A549 (cell line): Measurements from ENCODE around the gene SLC19A1. TPM values are rescaled to one million over a fixed set of nuclear protein-coding genes. Genes with fewer than 3 reads are reported as not detected.

ENCODE experiments used
- ATAC-seq, 2 experiments: fragments of 200-7000 bp in 1 of 2; fragments of >200 bp in 1 of 2; cut with Nextera tagmentation in 1 of 2; cut with Tn5 transposase in 1 of 2; 3 replicates each; pipeline versions ENCODE4 v1.8.0 to v1.9.1; 2018 to 2020; ENCODE audit warnings: mild to moderate bottlenecking in 1 of 2, moderate library complexity in 1 of 2
- CTCF ChIA-PET: fragments of 300-600 bp; sonication (Branson Sonifier 250); formaldehyde crosslinking; extraction: SDS; loops from one replicate; lab custom pipeline; 2021; ENCODE audit warnings: antibody characterized with exemption, inconsistent platforms; lab: Yijun Ruan, JAX
- POLR2A ChIA-PET: fragments of 350-600 bp; formaldehyde crosslinking; extraction: SDS; loops from one replicate; lab custom pipeline; 2021; ENCODE audit warnings: antibody characterized with exemption, inconsistent platforms; lab: Yijun Ruan, JAX
- DNase-seq, 2 experiments: peaks; one replicate each; pipeline versions ENCODE4 v3.0.0 to v3.0.0-alpha.2; 2011 to 2016; ENCODE audit warnings: low read depth in 1 of 2, low spot score in 1 of 2
- FAIRE-seq: peaks from 2 replicates; lab custom pipeline; 2011; peaks lifted over from hg19 to GRCh38; lab: Jason Lieb, UNC
- H3K27ac ChIP-seq, 2 experiments: fragments of >200 bp; sonication (Bioruptor Twin); formaldehyde crosslinking; 3 replicates each; pipeline ENCODE4 v1.5.1; 2016 to 2017
- H3K4me1 ChIP-seq: fragments of >200 bp; sonication (Bioruptor Twin); formaldehyde crosslinking; 3 replicates; pipeline ENCODE4 v1.6.1; 2016
- H3K4me2 ChIP-seq: fragments of >200 bp; sonication (Bioruptor Twin); formaldehyde crosslinking; 3 replicates; pipeline ENCODE4 v1.6.1; 2016
- H3K4me3 ChIP-seq: fragments of >200 bp; sonication (Bioruptor Twin); formaldehyde crosslinking; 3 replicates; pipeline ENCODE4 v1.5.1; 2016
- H3K9me3 ChIP-seq: fragments of >200 bp; sonication (Bioruptor Twin); formaldehyde crosslinking; 3 replicates; pipeline ENCODE4 v1.6.1; 2016
- CBX8 ChIP-seq: fragments of 200-600 bp; sonication (generic); IDR thresholded peaks from 2 replicates; pipeline ENCODE4 v1.6.1; 2016
- CEBPB ChIP-seq, 2 experiments: fragments of >200 bp in 1 of 2; sonication (Bioruptor Twin) in 1 of 2; formaldehyde crosslinking in 1 of 2; IDR thresholded peaks; 2 replicates each; pipeline ENCODE4 v1.6.1; 2012 to 2016
- E2F6 ChIP-seq: IDR thresholded peaks from 2 replicates; pipeline ENCODE4 v1.6.1; 2012; ENCODE audit warnings: low read depth, borderline replicate concordance
- EHF ChIP-seq: fragments of 250-450 bp; sonication (Bioruptor Pico); IDR thresholded peaks from 2 replicates; pipeline ENCODE4 v1.5.0; 2020; ENCODE audit warnings: mild to moderate bottlenecking
- EHMT2 ChIP-seq: fragments of 200-600 bp; sonication (generic); IDR thresholded peaks from 2 replicates; pipeline ENCODE4 v1.6.1; 2016; ENCODE audit warnings: antibody characterized with exemption, low read depth, mild to moderate bottlenecking, moderate library complexity
- FOSB ChIP-seq: fragments of 250-450 bp; sonication (Bioruptor Pico); IDR thresholded peaks from 2 replicates; pipeline ENCODE4 v1.5.0; 2020; ENCODE audit warnings: mild to moderate bottlenecking, moderate library complexity
- FOSL2 ChIP-seq, 2 experiments: fragments of 450-650 bp in 1 of 2; fragments of >200 bp in 1 of 2; sonication (Bioruptor Twin) in 1 of 2; formaldehyde crosslinking; IDR thresholded peaks; 2 replicates each; pipeline versions ENCODE4 v1.5.0 to v1.6.1; 2016 to 2020; ENCODE audit warnings: mild to moderate bottlenecking in 1 of 2, moderate library complexity in 1 of 2
- GATA3 ChIP-seq: IDR thresholded peaks from 2 replicates; pipeline ENCODE4 v1.6.1; 2012; ENCODE audit warnings: borderline replicate concordance
- HEYL ChIP-seq: fragments of 250-450 bp; sonication (Bioruptor Pico); IDR thresholded peaks from 2 replicates; pipeline ENCODE4 v1.8.0; 2021; ENCODE audit warnings: mild to moderate bottlenecking, moderate library complexity
- HOXA7 ChIP-seq: fragments of 250-450 bp; sonication (Bioruptor Pico); IDR thresholded peaks from 2 replicates; pipeline ENCODE4 v1.5.0; 2020; ENCODE audit warnings: mild to moderate bottlenecking, moderate library complexity
- JUN ChIP-seq, 2 experiments: fragments of >200 bp; sonication (Bioruptor Twin); formaldehyde crosslinking; IDR thresholded peaks; 2 replicates in 1 of 2; 3 replicates in 1 of 2; pipeline ENCODE4 v1.6.1; 2016 to 2017
- JUNB ChIP-seq: fragments of >200 bp; sonication (Bioruptor Twin); formaldehyde crosslinking; IDR thresholded peaks from 2 replicates; pipeline ENCODE4 v1.6.1; 2016
- KDM5A ChIP-seq: fragments of 200-600 bp; sonication (generic); IDR thresholded peaks from 2 replicates; pipeline ENCODE4 v1.6.1; 2016; ENCODE audit warnings: antibody characterized with exemption, mild to moderate bottlenecking
- MAZ ChIP-seq: fragments of 150-350 bp; IDR thresholded peaks from 2 replicates; pipeline ENCODE4 v1.6.1; 2014; ENCODE audit warnings: antibody characterized with exemption, low read depth, low read length, borderline replicate concordance
- NFE2L2 ChIP-seq: fragments of 150-350 bp; conservative IDR thresholded peaks from 2 replicates; pipeline ENCODE4 v1.6.1; 2014; ENCODE audit warnings: low read length
- PHF8 ChIP-seq: fragments of 200-600 bp; sonication (generic); IDR thresholded peaks from 2 replicates; pipeline ENCODE4 v1.6.1; 2016; ENCODE audit warnings: low read depth, mild to moderate bottlenecking, antibody characterized with exemption, moderate library complexity, borderline replicate concordance
- POLR2AphosphoS2 ChIP-seq: conservative IDR thresholded peaks from 2 replicates; pipeline ENCODE4 v1.6.1; 2012; ENCODE audit warnings: low read length, improper control_type of control experiment, inconsistent platforms
- RAD21 ChIP-seq, 2 experiments: fragments of >200 bp in 1 of 2; sonication (Bioruptor Twin) in 1 of 2; formaldehyde crosslinking in 1 of 2; IDR thresholded peaks in 1 of 2; conservative IDR thresholded peaks in 1 of 2; 2 replicates in 1 of 2; 3 replicates in 1 of 2; pipeline ENCODE4 v1.6.1; 2012 to 2018; ENCODE audit warnings: inconsistent platforms in 1 of 2
- RCOR1 ChIP-seq: fragments of 150-350 bp; IDR thresholded peaks from 2 replicates; pipeline ENCODE4 v1.6.1; 2014; ENCODE audit warnings: antibody characterized with exemption, low read length, low read depth
- RNF2 ChIP-seq: fragments of 200-600 bp; sonication (generic); IDR thresholded peaks from 2 replicates; pipeline ENCODE4 v1.6.1; 2016; ENCODE audit warnings: low read depth, mild to moderate bottlenecking, antibody characterized with exemption, moderate library complexity, borderline replicate concordance
- SREBF2 ChIP-seq: fragments of 450-650 bp; IDR thresholded peaks from 2 replicates; pipeline ENCODE4 v1.6.1; 2014; ENCODE audit warnings: mild to moderate bottlenecking, moderate library complexity
- TP53 ChIP-seq: fragments of 250-450 bp; sonication (Bioruptor Pico); IDR thresholded peaks from 2 replicates; pipeline ENCODE4 v1.5.0; 2021; ENCODE audit warnings: mild to moderate bottlenecking, moderate library complexity
- ZC3H11A ChIP-seq: fragments of 450-650 bp; IDR thresholded peaks from 2 replicates; pipeline ENCODE4 v1.6.1; 2014; ENCODE audit warnings: antibody characterized with exemption, mild to moderate bottlenecking
- ZNF302 ChIP-seq: fragments of 250-450 bp; sonication (Bioruptor Pico); IDR thresholded peaks from 2 replicates; pipeline ENCODE4 v1.9.0; 2021; ENCODE audit warnings: inconsistent platforms, mild to moderate bottlenecking, moderate library complexity
- WGBS: methylation state at CpG from one replicate; pipeline ENCODE4 v1.1.6; 2017; ENCODE audit errors: missing lambda C conversion rate; 5-methylcytosine and 5-hydroxymethylcytosine counted together
- polyA plus RNA-seq, 4 experiments: library from polyadenylated mRNA; depleted of rRNA in 3 of 4; stranded (reverse); fragments of >200 nt; fragmentation: RNase III in 1 of 4; extraction: RNeasy Plus Mini Kit Qiagen cat#74134 plus additional on column Dnase treatment in 1 of 4; gene quantifications; 2 replicates in 3 of 4; 3 replicates in 1 of 4; pipeline ENCODE4 v1.2.3, GENCODE V29; 2011 to 2017
- TF ChIP-seq, protein P1 (sequence below): fragments of >200 bp; sonication (Bioruptor Twin); formaldehyde crosslinking; IDR thresholded peaks from 2 replicates; pipeline ENCODE4 v1.6.1; 2016
- TF ChIP-seq, protein P2 (sequence below): fragments of 200-600 bp; sonication (generic); IDR thresholded peaks from 2 replicates; pipeline ENCODE4 v1.6.1; 2016; ENCODE audit warnings: antibody characterized with exemption, mild to moderate bottlenecking, moderate library complexity
- TF ChIP-seq, protein P3 (sequence below): IDR thresholded peaks from 2 replicates; pipeline ENCODE4 v1.6.1; 2012

The SLC19A1 gene
- polyA plus RNA-seq, 2 of the 4 experiments (the other 2 are of a cell fraction): 9.8 to 14.0 TPM

- DNase-seq (no peak), ATAC-seq (no peak), FAIRE-seq (no peak)
- Histone ChIP-seq H3K4me1 (no peaks in the 10 kb centered on the region), H3K9me3 (peaks cover 37% of the 10 kb centered on the region), H3K4me2 (no peak overlapping the region), H3K4me3 (no peak overlapping the region), H3K27ac (no peak overlapping the region)
- TF ChIP-seq KDM5A: no peak
- TF ChIP-seq HEYL (CRISPR knock-in tag): no peak
- no peak for TF ChIP-seq SREBF2
- WGBS: 86% methylated on average over 4 of the region's 4 CpGs
- ChIA-PET POLR2A (no interaction called here), CTCF (no interaction called here)
These were observed 23.1 kb downstream of the SLC19A1 start for GRCh38 chr21:45519182-45519581.

GRCh38 chr21:45518742-45519141, 23.5 kb downstream of the SLC19A1 start:
- Histone ChIP-seq H3K9me3 (peaks cover 37% of the 10 kb centered on the region), H3K4me3 (no peak overlapping the region), H3K4me2 (no peak overlapping the region), H3K4me1 (no peaks in the 10 kb centered on the region), H3K27ac (no peak overlapping the region)
- no peak for ATAC-seq
- ChIA-PET POLR2A (no interaction called here), CTCF (no interaction called here)
- no peak for DNase-seq
- no peak for FAIRE-seq
- TF ChIP-seq ZNF302 (no peak), HOXA7 (CRISPR knock-in tag) (no peak), GATA3 (no peak), RAD21 (conservative IDR thresholded peaks at IDR 0.05 in 1 of 2, IDR thresholded peaks at IDR 0.05 in 1 of 2) (no peak), EHMT2 (no peak), ZC3H11A (no peak), RCOR1 (no peak)
- TF ChIP-seq, protein P1, sequence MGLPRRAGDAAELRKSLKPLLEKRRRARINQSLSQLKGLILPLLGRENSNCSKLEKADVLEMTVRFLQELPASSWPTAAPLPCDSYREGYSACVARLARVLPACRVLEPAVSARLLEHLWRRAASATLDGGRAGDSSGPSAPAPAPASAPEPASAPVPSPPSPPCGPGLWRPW: no peak
- TF ChIP-seq, all 56 proteins: peak for 0
- whole genome bisulfite sequencing: 71% methylated on average over 2 of the region's 2 CpGs

DNA sequence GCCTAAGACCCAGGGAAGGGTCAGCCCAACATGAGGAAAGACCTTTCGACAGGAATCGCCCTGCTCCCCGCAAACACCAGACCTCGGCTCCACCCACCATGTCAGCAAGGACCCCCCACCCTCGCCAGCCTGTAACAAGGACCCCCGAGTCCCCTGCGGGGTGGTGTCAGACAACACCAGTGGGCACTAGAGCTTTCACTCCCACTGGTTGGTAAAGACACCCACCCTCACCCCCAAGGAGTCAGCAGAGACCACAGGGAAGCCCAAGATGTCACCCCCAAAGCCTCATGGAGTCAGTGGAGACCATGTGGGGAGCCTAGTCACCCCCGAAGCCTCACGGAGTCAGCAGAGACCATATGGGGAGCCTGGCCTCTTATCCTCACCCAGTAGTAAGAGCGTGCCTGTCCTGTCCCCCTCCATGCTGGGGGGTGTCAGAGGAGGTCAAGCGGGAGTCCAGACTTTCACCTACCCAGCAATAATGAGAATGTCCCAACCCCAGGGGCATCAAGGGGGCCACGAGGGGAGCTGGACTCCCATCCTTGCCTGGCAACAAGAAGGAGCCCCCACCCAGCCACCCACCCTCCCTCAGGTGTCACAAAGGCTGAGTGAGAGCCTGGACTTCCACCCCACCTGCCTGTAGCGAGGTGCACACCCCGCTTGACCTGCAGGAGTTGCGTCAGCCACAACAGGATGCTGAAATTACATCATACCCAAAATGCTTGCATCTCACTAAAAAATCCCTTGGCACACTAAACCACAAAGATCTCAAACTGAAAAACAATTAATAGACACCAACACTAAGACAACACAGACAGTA, 24.8 kb downstream of the SLC19A1 start:
- ATAC-seq (no peak), DNase-seq (no peak), FAIRE-seq (no peak)
- TF ChIP-seq FOSL2 (IDR thresholded peaks at IDR 0.05): no peak
- no peak for TF ChIP-seq FOSL2 (CRISPR knock-in tag; IDR thresholded peaks at IDR 0.05)
- TF ChIP-seq, protein P2, sequence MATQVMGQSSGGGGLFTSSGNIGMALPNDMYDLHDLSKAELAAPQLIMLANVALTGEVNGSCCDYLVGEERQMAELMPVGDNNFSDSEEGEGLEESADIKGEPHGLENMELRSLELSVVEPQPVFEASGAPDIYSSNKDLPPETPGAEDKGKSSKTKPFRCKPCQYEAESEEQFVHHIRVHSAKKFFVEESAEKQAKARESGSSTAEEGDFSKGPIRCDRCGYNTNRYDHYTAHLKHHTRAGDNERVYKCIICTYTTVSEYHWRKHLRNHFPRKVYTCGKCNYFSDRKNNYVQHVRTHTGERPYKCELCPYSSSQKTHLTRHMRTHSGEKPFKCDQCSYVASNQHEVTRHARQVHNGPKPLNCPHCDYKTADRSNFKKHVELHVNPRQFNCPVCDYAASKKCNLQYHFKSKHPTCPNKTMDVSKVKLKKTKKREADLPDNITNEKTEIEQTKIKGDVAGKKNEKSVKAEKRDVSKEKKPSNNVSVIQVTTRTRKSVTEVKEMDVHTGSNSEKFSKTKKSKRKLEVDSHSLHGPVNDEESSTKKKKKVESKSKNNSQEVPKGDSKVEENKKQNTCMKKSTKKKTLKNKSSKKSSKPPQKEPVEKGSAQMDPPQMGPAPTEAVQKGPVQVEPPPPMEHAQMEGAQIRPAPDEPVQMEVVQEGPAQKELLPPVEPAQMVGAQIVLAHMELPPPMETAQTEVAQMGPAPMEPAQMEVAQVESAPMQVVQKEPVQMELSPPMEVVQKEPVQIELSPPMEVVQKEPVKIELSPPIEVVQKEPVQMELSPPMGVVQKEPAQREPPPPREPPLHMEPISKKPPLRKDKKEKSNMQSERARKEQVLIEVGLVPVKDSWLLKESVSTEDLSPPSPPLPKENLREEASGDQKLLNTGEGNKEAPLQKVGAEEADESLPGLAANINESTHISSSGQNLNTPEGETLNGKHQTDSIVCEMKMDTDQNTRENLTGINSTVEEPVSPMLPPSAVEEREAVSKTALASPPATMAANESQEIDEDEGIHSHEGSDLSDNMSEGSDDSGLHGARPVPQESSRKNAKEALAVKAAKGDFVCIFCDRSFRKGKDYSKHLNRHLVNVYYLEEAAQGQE: no peak
- TF ChIP-seq PHF8: no peak
- no peak for TF ChIP-seq RCOR1
- TF ChIP-seq RNF2: no peak
- TF ChIP-seq FOSB: no peak
- no peak for TF ChIP-seq EHF (CRISPR knock-in tag)
- TF ChIP-seq MAZ: no peak
- no peak for TF ChIP-seq CEBPB (IDR thresholded peaks at IDR 0.05)
- TF ChIP-seq, protein P1: no peak
- no peak for TF ChIP-seq TP53
- TF ChIP-seq JUNB: no peak
- TF ChIP-seq E2F6: no peak
- TF ChIP-seq RAD21 (conservative IDR thresholded peaks at IDR 0.05 in 1 of 2, IDR thresholded peaks at IDR 0.05 in 1 of 2): no peak
- TF ChIP-seq CBX8: no peak
- no peak for TF ChIP-seq NFE2L2
- TF ChIP-seq, protein P3, sequence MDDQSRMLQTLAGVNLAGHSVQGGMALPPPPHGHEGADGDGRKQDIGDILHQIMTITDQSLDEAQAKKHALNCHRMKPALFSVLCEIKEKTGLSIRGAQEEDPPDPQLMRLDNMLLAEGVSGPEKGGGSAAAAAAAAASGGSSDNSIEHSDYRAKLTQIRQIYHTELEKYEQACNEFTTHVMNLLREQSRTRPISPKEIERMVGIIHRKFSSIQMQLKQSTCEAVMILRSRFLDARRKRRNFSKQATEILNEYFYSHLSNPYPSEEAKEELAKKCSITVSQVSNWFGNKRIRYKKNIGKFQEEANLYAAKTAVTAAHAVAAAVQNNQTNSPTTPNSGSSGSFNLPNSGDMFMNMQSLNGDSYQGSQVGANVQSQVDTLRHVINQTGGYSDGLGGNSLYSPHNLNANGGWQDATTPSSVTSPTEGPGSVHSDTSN: no peak
- no peak for TF ChIP-seq POLR2AphosphoS2
- no peak for TF ChIP-seq JUN (IDR thresholded peaks at IDR 0.05)
- ChIA-PET POLR2A (no interaction called here), CTCF (interaction anchor here (1.1 kb wide), 1 partner anchor 15 kb away, joined by 4 read pairs; no protein-coding TSS in a partner anchor)
- H3K9me3 ChIP-seq: peaks cover 37% of the 10 kb centered on the region
- H3K4me3 ChIP-seq: no peak overlapping the region
- no peaks in the 10 kb centered on the region for H3K4me1 ChIP-seq
- H3K4me2 ChIP-seq: no peak overlapping the region
- no peak overlapping the region for H3K27ac ChIP-seq
- WGBS: 92% methylated on average over 8 of the region's 15 CpGs
